ENCODE data around the gene SYNE3.

Gene SYNE3

DNA sequence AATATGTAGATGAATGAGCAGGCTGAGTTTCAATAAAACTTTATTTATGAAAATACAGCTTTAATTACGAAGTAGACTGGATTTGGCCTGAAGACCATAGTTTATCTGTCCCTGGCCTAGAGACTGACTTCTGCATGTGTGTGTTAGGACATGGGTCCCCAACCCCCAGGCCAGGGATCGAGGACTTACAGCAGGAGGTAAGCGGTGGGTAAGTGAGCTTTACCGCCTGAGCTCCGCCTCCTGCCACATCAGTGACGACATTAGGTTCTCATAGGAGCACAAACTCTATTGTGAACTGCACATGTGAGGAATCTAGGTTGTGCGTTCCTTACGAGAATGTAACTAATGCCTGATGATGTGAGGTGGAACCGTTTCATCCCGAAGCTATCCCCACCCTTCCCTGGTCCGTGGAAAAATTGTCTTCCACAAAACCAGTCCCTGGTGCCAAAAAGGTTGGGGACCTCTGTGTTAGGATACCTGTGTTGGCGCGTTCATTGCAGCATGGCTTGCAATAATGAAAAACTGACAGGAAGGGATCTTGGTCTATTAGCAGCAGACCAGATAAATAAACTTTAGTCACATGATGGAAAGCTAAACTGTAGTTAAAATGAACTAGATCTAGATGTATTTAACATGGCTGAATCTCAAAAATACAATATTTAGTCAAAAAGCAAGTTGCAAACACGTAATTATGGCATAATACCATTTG lies 22.5 kb upstream of the SYNE3 start:
- Histone ChIP-seq H3K4me1 (ENCODE audit: control insufficient read depth in 1 of 2, insufficient read depth in 2 of 2, low read length in 2 of 2) (peaks cover 8 to 24% of the 10 kb centered on the region in 2 donors), H3K27ac (ENCODE audit: low read length) (no peak overlapping the region), H3K4me3 (ENCODE audit: low read depth in 1 of 2, low read length in 2 of 2) (no peak overlapping the region)

DNA sequence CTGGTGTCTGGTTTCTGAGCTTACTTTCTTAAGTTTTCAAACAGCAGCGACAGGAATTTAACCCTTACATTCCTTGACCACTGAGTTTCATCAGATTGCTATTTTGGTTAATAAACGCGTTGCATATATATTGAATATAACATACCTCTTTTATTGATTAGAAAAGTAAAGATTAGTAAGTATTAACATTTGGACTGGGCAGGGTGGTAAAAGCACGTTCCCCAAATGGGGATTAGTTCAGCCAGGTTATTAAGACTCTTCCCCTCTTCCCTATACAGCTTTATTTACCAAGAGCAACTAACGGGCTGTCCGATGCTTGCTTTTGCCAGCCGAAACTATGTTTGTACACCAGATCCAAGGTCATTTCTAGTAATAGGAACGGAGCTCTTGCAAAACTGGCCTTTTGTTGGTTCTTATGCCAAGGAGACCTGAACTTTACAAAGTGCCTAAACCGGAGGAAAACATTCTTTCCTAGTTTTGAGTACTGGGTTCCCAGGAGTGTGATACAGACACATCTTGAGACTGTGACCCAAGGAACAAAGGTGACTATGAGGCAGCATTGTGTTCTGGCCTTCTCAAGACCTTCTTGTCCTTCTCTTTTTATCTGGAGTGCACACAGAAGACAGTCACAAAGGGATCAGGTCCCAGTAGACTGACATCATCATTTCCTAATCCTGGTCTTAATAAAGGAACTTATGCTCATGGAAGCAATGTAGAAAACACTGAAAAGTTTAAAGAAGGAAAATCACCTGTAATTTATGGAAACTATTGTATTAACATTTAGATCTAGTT lies 21.0 kb upstream of the SYNE3 start:
- H3K27ac ChIP-seq (ENCODE audit: low read length), result no peak overlapping the region
- no peaks in the 10 kb centered on the region for H3K27me3 ChIP-seq (ENCODE audit: low read depth, low read length)
- H3K4me3 ChIP-seq (ENCODE audit: low read depth in 1 of 2, low read length in 2 of 2), result no peak overlapping the region
- H3K9me3 ChIP-seq (ENCODE audit: control insufficient read depth in 1 of 2, low read length in 2 of 2), result no peaks in the 10 kb centered on the region
- H3K36me3 ChIP-seq (ENCODE audit: control insufficient read depth in 1 of 2, insufficient read depth in 2 of 2, low read length in 2 of 2), result no peaks in the 10 kb centered on the region
- peaks cover 16 to 39% of the 10 kb centered on the region in 2 donors for H3K4me1 ChIP-seq (ENCODE audit: control insufficient read depth in 1 of 2, insufficient read depth in 2 of 2, low read length in 2 of 2)

More for the DNA sequence above, 22.5 kb upstream of the SYNE3 start:
- Histone ChIP-seq H3K27me3 (ENCODE audit: low read depth, low read length) (no peaks in the 10 kb centered on the region), H3K9me3 (ENCODE audit: control insufficient read depth in 1 of 2, low read length in 2 of 2) (no peaks in the 10 kb centered on the region), H3K36me3 (ENCODE audit: control insufficient read depth in 1 of 2, insufficient read depth in 2 of 2, low read length in 2 of 2) (peaks cover 0 to 2% of the 10 kb centered on the region in 2 donors)

DNA sequence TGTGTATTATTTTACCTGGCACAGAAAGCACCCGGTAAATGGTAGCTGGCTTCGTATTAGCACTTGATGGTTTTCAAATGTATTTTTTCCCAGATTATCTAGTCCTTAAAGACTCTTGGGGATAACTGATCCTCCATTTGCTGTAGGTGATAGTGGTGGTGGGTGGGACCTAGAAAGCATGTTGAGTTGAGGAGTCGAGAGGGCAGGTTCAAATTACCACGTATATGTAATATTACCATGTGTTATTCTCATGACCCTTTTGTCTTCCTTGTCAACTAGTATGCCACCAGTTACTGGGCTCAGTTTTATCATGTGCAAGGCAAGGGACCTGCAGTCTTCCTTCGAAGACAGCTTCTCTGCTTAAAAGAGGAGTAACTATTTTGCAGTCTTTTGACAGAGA lies 20.2 kb upstream of the SYNE3 start:
- Histone ChIP-seq H3K36me3 (ENCODE audit: control insufficient read depth in 1 of 2, insufficient read depth in 2 of 2, low read length in 2 of 2) (no peaks in the 10 kb centered on the region), H3K27me3 (ENCODE audit: low read depth, low read length) (no peaks in the 10 kb centered on the region), H3K4me3 (ENCODE audit: low read depth in 1 of 2, low read length in 2 of 2) (peak overlapping the region in 1 of 2 donors; percentile 90), H3K27ac (ENCODE audit: low read length) (no peak overlapping the region), H3K4me1 (ENCODE audit: control insufficient read depth in 1 of 2, insufficient read depth in 2 of 2, low read length in 2 of 2) (peaks cover 16 to 42% of the 10 kb centered on the region in 2 donors), H3K9me3 (ENCODE audit: control insufficient read depth in 1 of 2, low read length in 2 of 2) (no peaks in the 10 kb centered on the region)

DNA sequence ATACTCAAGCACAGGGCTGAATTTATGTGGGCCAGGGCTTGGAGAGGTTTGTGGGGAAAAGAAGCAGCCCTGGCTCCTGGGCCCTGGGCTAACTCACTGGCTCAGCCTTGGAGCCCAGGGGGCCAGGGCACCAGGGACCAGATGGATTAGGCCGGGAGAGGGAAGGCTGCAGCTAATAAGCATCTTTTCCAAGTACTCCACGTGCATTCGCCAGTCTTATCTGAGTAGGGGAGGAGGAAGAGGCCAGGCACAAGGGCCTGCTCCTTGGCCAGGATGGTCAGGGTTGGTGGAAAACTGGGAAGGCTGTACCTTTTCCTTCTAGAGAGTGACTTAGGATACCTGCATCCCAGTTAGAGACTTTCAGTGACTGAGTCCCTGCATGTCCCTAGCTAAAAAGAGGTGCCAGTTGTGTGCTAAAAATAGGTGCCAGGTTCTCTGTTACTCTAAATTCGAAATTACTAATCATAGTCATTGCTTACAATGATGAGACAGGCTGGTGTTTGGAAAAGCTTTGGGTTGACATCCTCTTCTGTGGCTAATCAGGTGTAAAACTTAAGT lies 19.7 kb upstream of the SYNE3 start:
- H3K4me3 ChIP-seq (ENCODE audit: low read depth in 1 of 2, low read length in 2 of 2), result peak overlapping the region; percentile 85 to 90
- peak overlapping the region; percentile 61 for H3K27ac ChIP-seq (ENCODE audit: low read length)
- H3K9me3 ChIP-seq (ENCODE audit: control insufficient read depth in 1 of 2, low read length in 2 of 2), result no peaks in the 10 kb centered on the region
- H3K4me1 ChIP-seq (ENCODE audit: control insufficient read depth in 1 of 2, insufficient read depth in 2 of 2, low read length in 2 of 2), result peaks cover 16 to 42% of the 10 kb centered on the region in 2 donors
- H3K36me3 ChIP-seq (ENCODE audit: control insufficient read depth in 1 of 2, insufficient read depth in 2 of 2, low read length in 2 of 2), result no peaks in the 10 kb centered on the region
- no peaks in the 10 kb centered on the region for H3K27me3 ChIP-seq (ENCODE audit: low read depth, low read length)

GRCh38 chr14:95535226-95536021 lies 19.0 kb upstream of the SYNE3 start:
- Histone ChIP-seq H3K4me3 (ENCODE audit: low read depth in 1 of 2, low read length in 2 of 2) (peak overlapping the region; percentile 85 to 90), H3K4me1 (ENCODE audit: control insufficient read depth in 1 of 2, insufficient read depth in 2 of 2, low read length in 2 of 2) (peaks cover 16 to 49% of the 10 kb centered on the region in 2 donors), H3K27ac (ENCODE audit: low read length) (peak overlapping the region; percentile 61), H3K36me3 (ENCODE audit: control insufficient read depth in 1 of 2, insufficient read depth in 2 of 2, low read length in 2 of 2) (no peaks in the 10 kb centered on the region), H3K27me3 (ENCODE audit: low read depth, low read length) (no peaks in the 10 kb centered on the region), H3K9me3 (ENCODE audit: control insufficient read depth in 1 of 2, low read length in 2 of 2) (no peaks in the 10 kb centered on the region)

- peaks cover 16 to 50% of the 10 kb centered on the region in 2 donors for H3K4me1 ChIP-seq (ENCODE audit: control insufficient read depth in 1 of 2, insufficient read depth in 2 of 2, low read length in 2 of 2)
- peak within 1 kb of the TSS; percentile 70 for H3K27ac ChIP-seq (ENCODE audit: low read length)
- H3K27me3 ChIP-seq (ENCODE audit: low read depth, low read length), result no peaks in the 10 kb centered on the region
- H3K36me3 ChIP-seq (ENCODE audit: control insufficient read depth in 1 of 2, insufficient read depth in 2 of 2, low read length in 2 of 2), result no peaks in the 10 kb centered on the region
- no peaks in the 10 kb centered on the region for H3K9me3 ChIP-seq (ENCODE audit: control insufficient read depth in 1 of 2, low read length in 2 of 2)
- H3K4me3 ChIP-seq (ENCODE audit: low read depth in 1 of 2, low read length in 2 of 2), result peak within 1 kb of the TSS; percentile 85 to 90
Measured at GRCh38 chr14:95534299-95535225, 18.1 kb upstream of the SYNE3 start, which contains the start of gene GLRX5. GLRX5 (plus strand) TSS chr14:95535050; CDS start chr14:95535090, 40 bp downstream.

DNA sequence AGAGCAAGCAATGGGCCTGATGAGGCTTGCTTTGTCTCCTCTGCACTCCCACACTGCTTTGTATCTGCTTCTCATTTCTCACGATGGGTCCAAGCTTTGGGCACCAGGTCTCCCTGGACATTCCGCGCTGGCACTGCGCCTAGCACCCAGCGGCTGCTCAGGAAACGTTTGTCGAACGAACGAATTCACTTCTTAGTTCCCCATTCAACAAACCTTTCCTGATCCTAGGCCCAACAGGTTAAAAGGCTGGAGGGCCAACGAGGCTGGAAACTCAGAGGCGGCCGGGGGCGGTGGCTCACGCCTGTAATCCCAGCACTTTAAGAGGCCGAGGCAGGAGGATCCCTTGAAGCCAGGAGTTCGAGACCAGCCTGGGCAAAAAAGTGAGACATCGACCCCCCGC lies 17.4 kb upstream of the SYNE3 start:
- no peaks in the 10 kb centered on the region for H3K27me3 ChIP-seq (ENCODE audit: low read depth, low read length)
- H3K4me1 ChIP-seq (ENCODE audit: control insufficient read depth in 1 of 2, insufficient read depth in 2 of 2, low read length in 2 of 2), result peaks cover 16 to 50% of the 10 kb centered on the region in 2 donors
- H3K4me3 ChIP-seq (ENCODE audit: low read depth in 1 of 2, low read length in 2 of 2), result peak overlapping the region; percentile 83 to 90
- H3K27ac ChIP-seq (ENCODE audit: low read length), result peak overlapping the region; percentile 70
- no peaks in the 10 kb centered on the region for H3K9me3 ChIP-seq (ENCODE audit: control insufficient read depth in 1 of 2, low read length in 2 of 2)
- H3K36me3 ChIP-seq (ENCODE audit: control insufficient read depth in 1 of 2, insufficient read depth in 2 of 2, low read length in 2 of 2), result no peaks in the 10 kb centered on the region

- Histone ChIP-seq H3K27me3 (ENCODE audit: low read depth, low read length) (no peaks in the 10 kb centered on the region), H3K9me3 (ENCODE audit: control insufficient read depth in 1 of 2, low read length in 2 of 2) (no peaks in the 10 kb centered on the region), H3K27ac (ENCODE audit: low read length) (peak overlapping the region; percentile 70), H3K36me3 (ENCODE audit: control insufficient read depth in 1 of 2, insufficient read depth in 2 of 2, low read length in 2 of 2) (no peaks in the 10 kb centered on the region), H3K4me3 (ENCODE audit: low read depth in 1 of 2, low read length in 2 of 2) (peak overlapping the region; percentile 83 to 90), H3K4me1 (ENCODE audit: control insufficient read depth in 1 of 2, insufficient read depth in 2 of 2, low read length in 2 of 2) (peaks cover 16 to 50% of the 10 kb centered on the region in 2 donors)
Measured at GRCh38 chr14:95533391-95533821, 17.0 kb upstream of the SYNE3 start.

DNA sequence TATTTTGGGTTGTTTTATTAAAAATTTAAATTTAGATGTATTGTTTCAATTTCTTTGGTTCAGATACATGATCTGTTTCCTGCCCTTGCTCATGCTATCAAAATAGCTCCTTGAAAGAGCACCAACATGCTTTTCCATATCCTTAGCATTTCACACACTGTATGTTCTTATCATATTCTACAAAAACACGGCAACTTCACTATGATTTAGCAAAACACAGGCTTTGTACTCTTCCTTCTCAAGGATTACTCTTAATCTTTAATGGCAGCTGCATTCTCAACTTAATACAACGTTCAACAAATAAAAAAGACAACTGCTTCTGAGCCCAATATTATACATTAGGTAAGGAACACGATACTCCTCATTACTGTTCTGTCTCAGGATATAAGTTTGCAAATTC lies 15.5 kb upstream of the SYNE3 start:
- no peak overlapping the region for H3K4me3 ChIP-seq (ENCODE audit: low read depth in 1 of 2, low read length in 2 of 2)
- no peaks in the 10 kb centered on the region for H3K36me3 ChIP-seq (ENCODE audit: control insufficient read depth in 1 of 2, insufficient read depth in 2 of 2, low read length in 2 of 2)
- no peaks in the 10 kb centered on the region for H3K27me3 ChIP-seq (ENCODE audit: low read depth, low read length)
- H3K4me1 ChIP-seq (ENCODE audit: control insufficient read depth in 1 of 2, insufficient read depth in 2 of 2, low read length in 2 of 2), result peaks cover 16 to 38% of the 10 kb centered on the region in 2 donors
- no peak overlapping the region for H3K27ac ChIP-seq (ENCODE audit: low read length)
- H3K9me3 ChIP-seq (ENCODE audit: control insufficient read depth in 1 of 2, low read length in 2 of 2), result no peaks in the 10 kb centered on the region

DNA sequence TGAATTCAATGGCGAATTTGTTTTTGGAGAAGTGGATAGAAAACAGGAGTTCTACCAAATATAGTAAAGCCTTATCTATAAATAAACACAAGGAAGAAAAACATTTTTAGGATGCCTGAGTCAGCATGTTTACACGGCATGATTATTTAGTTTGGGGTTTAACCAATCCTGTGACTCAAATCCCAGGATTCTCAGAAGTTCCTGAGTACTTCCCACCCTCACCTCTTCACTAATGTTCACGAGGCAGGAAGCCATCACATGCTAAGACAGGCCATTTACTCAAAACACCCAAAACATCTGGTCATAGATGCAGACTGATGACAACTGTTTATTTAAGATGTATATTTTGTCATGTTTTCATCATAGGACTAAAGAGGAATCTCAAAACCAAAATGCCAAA lies 15.0 kb upstream of the SYNE3 start:
- H3K9me3 ChIP-seq (ENCODE audit: control insufficient read depth in 1 of 2, low read length in 2 of 2), result no peaks in the 10 kb centered on the region
- no peaks in the 10 kb centered on the region for H3K27me3 ChIP-seq (ENCODE audit: low read depth, low read length)
- H3K27ac ChIP-seq (ENCODE audit: low read length), result no peak overlapping the region
- no peak overlapping the region for H3K4me3 ChIP-seq (ENCODE audit: low read depth in 1 of 2, low read length in 2 of 2)
- H3K36me3 ChIP-seq (ENCODE audit: control insufficient read depth in 1 of 2, insufficient read depth in 2 of 2, low read length in 2 of 2), result no peaks in the 10 kb centered on the region
- H3K4me1 ChIP-seq (ENCODE audit: control insufficient read depth in 1 of 2, insufficient read depth in 2 of 2, low read length in 2 of 2), result peaks cover 18 to 36% of the 10 kb centered on the region in 2 donors

All from muscle layer of duodenum (tissue), 2 donors.